ENCODE results near the gene MTX2. TPM values are rescaled to one million over a fixed set of nuclear protein-coding genes. Genes with fewer than 3 reads are reported as not detected.

Gene MTX2
- total and polyA plus RNA-seq, 4 donors, result 11.8 to 23.5 (median 12.7) TPM

GRCh38 chr2:176338395-176338794 is 69.2 kb downstream of the MTX2 start:
- TF ChIP-seq FOXA1 (IDR thresholded peaks at IDR 0.05), result no peak
- WGBS, result 98% methylated on average over 3 of the region's 3 CpGs
- no peak overlapping the region for H3K9ac ChIP-seq (ENCODE audit: low read depth in 1 of 2, low read length in 2 of 2)

GRCh38 chr2:176339208-176339607 is 70.0 kb downstream of the MTX2 start:
- DNase-seq (ENCODE audit: low spot score), result no peak
- Histone ChIP-seq H3K9ac (ENCODE audit: low read depth in 1 of 2, low read length in 2 of 2) (no peak overlapping the region), H3K4me3 (ENCODE audit: low read depth in 1 of 3, low read length in 3 of 3) (no peak overlapping the region), H3K27me3 (ENCODE audit: control insufficient read depth in 4 of 4, insufficient read depth in 4 of 4, low read length in 3 of 4) (no peaks in the 10 kb centered on the region), H3K27ac (ENCODE audit: low read depth in 1 of 2, low read length in 2 of 2) (no peak overlapping the region), H3K36me3 (ENCODE audit: control insufficient read depth in 4 of 4, insufficient read depth in 3 of 4, low read depth in 1 of 4, low read length in 3 of 4) (peaks cover 0 to 9% (median 5%) of the 10 kb centered on the region in 4 donors), H3K9me3 (ENCODE audit: control insufficient read depth in 4 of 4, low read length in 3 of 4) (no peaks in the 10 kb centered on the region), H3K4me1 (ENCODE audit: control insufficient read depth in 4 of 4, insufficient read depth in 4 of 4, low read length in 3 of 4) (no peaks in the 10 kb centered on the region)
- 98% methylated on average over 1 of the region's 1 CpG for WGBS
- TF ChIP-seq, protein P1, sequence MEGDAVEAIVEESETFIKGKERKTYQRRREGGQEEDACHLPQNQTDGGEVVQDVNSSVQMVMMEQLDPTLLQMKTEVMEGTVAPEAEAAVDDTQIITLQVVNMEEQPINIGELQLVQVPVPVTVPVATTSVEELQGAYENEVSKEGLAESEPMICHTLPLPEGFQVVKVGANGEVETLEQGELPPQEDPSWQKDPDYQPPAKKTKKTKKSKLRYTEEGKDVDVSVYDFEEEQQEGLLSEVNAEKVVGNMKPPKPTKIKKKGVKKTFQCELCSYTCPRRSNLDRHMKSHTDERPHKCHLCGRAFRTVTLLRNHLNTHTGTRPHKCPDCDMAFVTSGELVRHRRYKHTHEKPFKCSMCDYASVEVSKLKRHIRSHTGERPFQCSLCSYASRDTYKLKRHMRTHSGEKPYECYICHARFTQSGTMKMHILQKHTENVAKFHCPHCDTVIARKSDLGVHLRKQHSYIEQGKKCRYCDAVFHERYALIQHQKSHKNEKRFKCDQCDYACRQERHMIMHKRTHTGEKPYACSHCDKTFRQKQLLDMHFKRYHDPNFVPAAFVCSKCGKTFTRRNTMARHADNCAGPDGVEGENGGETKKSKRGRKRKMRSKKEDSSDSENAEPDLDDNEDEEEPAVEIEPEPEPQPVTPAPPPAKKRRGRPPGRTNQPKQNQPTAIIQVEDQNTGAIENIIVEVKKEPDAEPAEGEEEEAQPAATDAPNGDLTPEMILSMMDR (IDR thresholded peaks at IDR 0.05; ENCODE audit: low read depth, low read length, missing input control), result no peak
- no peak for TF ChIP-seq HNF4A (conservative IDR thresholded peaks at IDR 0.05)
- no peak for TF ChIP-seq EGR1 (IDR thresholded peaks at IDR 0.05; ENCODE audit: low read depth in 2 of 2)
- no peak for TF ChIP-seq RAD21 (IDR thresholded peaks at IDR 0.05)
- TF ChIP-seq TAF1 (conservative IDR thresholded peaks at IDR 0.05), result no peak
- no peak for TF ChIP-seq YY1 (IDR thresholded peaks at IDR 0.05)
- no peak for TF ChIP-seq HNF4G (IDR thresholded peaks at IDR 0.05)
- TF ChIP-seq, protein P2, sequence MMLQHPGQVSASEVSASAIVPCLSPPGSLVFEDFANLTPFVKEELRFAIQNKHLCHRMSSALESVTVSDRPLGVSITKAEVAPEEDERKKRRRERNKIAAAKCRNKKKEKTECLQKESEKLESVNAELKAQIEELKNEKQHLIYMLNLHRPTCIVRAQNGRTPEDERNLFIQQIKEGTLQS (IDR thresholded peaks at IDR 0.05), result no peak
- no peak for TF ChIP-seq SP1 (IDR thresholded peaks at IDR 0.05)
- TF ChIP-seq REST (IDR thresholded peaks at IDR 0.05), result no peak
- TF ChIP-seq, protein P3, sequence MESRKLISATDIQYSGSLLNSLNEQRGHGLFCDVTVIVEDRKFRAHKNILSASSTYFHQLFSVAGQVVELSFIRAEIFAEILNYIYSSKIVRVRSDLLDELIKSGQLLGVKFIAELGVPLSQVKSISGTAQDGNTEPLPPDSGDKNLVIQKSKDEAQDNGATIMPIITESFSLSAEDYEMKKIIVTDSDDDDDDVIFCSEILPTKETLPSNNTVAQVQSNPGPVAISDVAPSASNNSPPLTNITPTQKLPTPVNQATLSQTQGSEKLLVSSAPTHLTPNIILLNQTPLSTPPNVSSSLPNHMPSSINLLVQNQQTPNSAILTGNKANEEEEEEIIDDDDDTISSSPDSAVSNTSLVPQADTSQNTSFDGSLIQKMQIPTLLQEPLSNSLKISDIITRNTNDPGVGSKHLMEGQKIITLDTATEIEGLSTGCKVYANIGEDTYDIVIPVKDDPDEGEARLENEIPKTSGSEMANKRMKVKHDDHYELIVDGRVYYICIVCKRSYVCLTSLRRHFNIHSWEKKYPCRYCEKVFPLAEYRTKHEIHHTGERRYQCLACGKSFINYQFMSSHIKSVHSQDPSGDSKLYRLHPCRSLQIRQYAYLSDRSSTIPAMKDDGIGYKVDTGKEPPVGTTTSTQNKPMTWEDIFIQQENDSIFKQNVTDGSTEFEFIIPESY (IDR thresholded peaks at IDR 0.05), result no peak
- no peak for TF ChIP-seq FOXA2 (IDR thresholded peaks at IDR 0.05)
- no peak for TF ChIP-seq FOXA1 (IDR thresholded peaks at IDR 0.05)
- TF ChIP-seq RXRA (IDR thresholded peaks at IDR 0.05), result no peak
- no peak for TF ChIP-seq JUND (IDR thresholded peaks at IDR 0.05)
- TF ChIP-seq NR2F2 (IDR thresholded peaks at IDR 0.05), result no peak
- TF ChIP-seq GABPA (IDR thresholded peaks at IDR 0.05 in 1 of 2, conservative IDR thresholded peaks at IDR 0.05 in 1 of 2), result no peak
- no peak for TF ChIP-seq MAX (IDR thresholded peaks at IDR 0.05)

More at GRCh38 chr2:176338395-176338794, 69.2 kb downstream of the MTX2 start:
- Histone ChIP-seq H3K4me1 (ENCODE audit: control insufficient read depth in 4 of 4, insufficient read depth in 4 of 4, low read length in 3 of 4) (no peaks in the 10 kb centered on the region), H3K36me3 (ENCODE audit: control insufficient read depth in 4 of 4, insufficient read depth in 3 of 4, low read depth in 1 of 4, low read length in 3 of 4) (peaks cover 0 to 9% (median 5%) of the 10 kb centered on the region in 4 donors), H3K27me3 (ENCODE audit: control insufficient read depth in 4 of 4, insufficient read depth in 4 of 4, low read length in 3 of 4) (no peaks in the 10 kb centered on the region), H3K9me3 (ENCODE audit: control insufficient read depth in 4 of 4, low read length in 3 of 4) (no peaks in the 10 kb centered on the region), H3K4me3 (ENCODE audit: low read depth in 1 of 3, low read length in 3 of 3) (no peak overlapping the region), H3K27ac (ENCODE audit: low read depth in 1 of 2, low read length in 2 of 2) (no peak overlapping the region)
- no peak for DNase-seq (ENCODE audit: low spot score)

Data from liver (tissue), 9 donors.